Breast epithelium (tissue), 3 donors: ENCODE data around the gene JADE2.

Experiments
- CTCF ChIP-seq, 3 donors: fragments of 450-650 bp; IDR thresholded peaks; one replicate each; pipeline ENCODE4 v1.5.1; 2016 to 2017; ENCODE audit warnings: antibody characterized with exemption in 3 of 3, mild to moderate bottlenecking in 3 of 3, moderate library complexity in 3 of 3
- POLR2A ChIP-seq: fragments of 450-650 bp; IDR thresholded peaks from one replicate; pipeline ENCODE4 v1.6.1; 2016; ENCODE audit warnings: antibody characterized with exemption, mild to moderate bottlenecking, moderate library complexity
- POLR2AphosphoS5 ChIP-seq, 3 donors: sonication (generic); formaldehyde crosslinking; IDR thresholded peaks; one replicate each; pipeline ENCODE4 v1.6.1; 2017; ENCODE audit warnings: antibody characterized with exemption in 3 of 3

- TF ChIP-seq CTCF (IDR thresholded peaks at IDR 0.05): no peak
- TF ChIP-seq POLR2A: no peak
- TF ChIP-seq POLR2AphosphoS5 (IDR thresholded peaks at IDR 0.05): no peak
Observed at GRCh38 chr5:134582941-134583340, 57.5 kb downstream of the JADE2 start.
